ENCODE results near the gene HS3ST3A1.

The HS3ST3A1 gene

GRCh38 chr17:13599168-13599577, 2.6 kb downstream of the HS3ST3A1 start:
- Histone ChIP-seq H3K4me3 (ENCODE audit: low read depth in 1 of 5, low read length in 5 of 5) (no peak overlapping the region), H3K4me1 (ENCODE audit: control insufficient read depth in 5 of 5, insufficient read depth in 5 of 5, low read length in 5 of 5) (peaks cover 0 to 23% (median 22%) of the 10 kb centered on the region in 5 donors), H3K27ac (ENCODE audit: low read depth, low read length) (no peak overlapping the region), H3K9me3 (ENCODE audit: control insufficient read depth in 5 of 5, low read length in 5 of 5) (no peaks in the 10 kb centered on the region), H3K9ac (ENCODE audit: low read length in 5 of 5) (no peak overlapping the region), H3K36me3 (ENCODE audit: control insufficient read depth in 5 of 5, insufficient read depth in 5 of 5, low read length in 5 of 5) (no peaks in the 10 kb centered on the region), H3K27me3 (ENCODE audit: control insufficient read depth in 5 of 5, insufficient read depth in 4 of 5, low read length in 5 of 5) (peaks cover 19 to 41% (median 33%) of the 10 kb centered on the region in 5 donors)

GRCh38 chr17:13598353-13599167, 3.2 kb downstream of the HS3ST3A1 start:
- no peak overlapping the region for H3K4me3 ChIP-seq (ENCODE audit: low read depth in 1 of 5, low read length in 5 of 5)
- H3K9me3 ChIP-seq (ENCODE audit: control insufficient read depth in 5 of 5, low read length in 5 of 5), result no peaks in the 10 kb centered on the region
- no peaks in the 10 kb centered on the region for H3K36me3 ChIP-seq (ENCODE audit: control insufficient read depth in 5 of 5, insufficient read depth in 5 of 5, low read length in 5 of 5)
- H3K9ac ChIP-seq (ENCODE audit: low read length in 5 of 5), result no peak overlapping the region
- H3K4me1 ChIP-seq (ENCODE audit: control insufficient read depth in 5 of 5, insufficient read depth in 5 of 5, low read length in 5 of 5), result peaks cover 0 to 23% (median 22%) of the 10 kb centered on the region in 5 donors
- peaks cover 19 to 41% (median 31%) of the 10 kb centered on the region in 5 donors for H3K27me3 ChIP-seq (ENCODE audit: control insufficient read depth in 5 of 5, insufficient read depth in 4 of 5, low read length in 5 of 5)
- no peak overlapping the region for H3K27ac ChIP-seq (ENCODE audit: low read depth, low read length)

- Histone ChIP-seq H3K9ac (ENCODE audit: low read length in 5 of 5) (no peak overlapping the region), H3K27ac (ENCODE audit: low read depth, low read length) (no peak overlapping the region), H3K27me3 (ENCODE audit: control insufficient read depth in 5 of 5, insufficient read depth in 4 of 5, low read length in 5 of 5) (peaks cover 19 to 38% (median 28%) of the 10 kb centered on the region in 5 donors), H3K36me3 (ENCODE audit: control insufficient read depth in 5 of 5, insufficient read depth in 5 of 5, low read length in 5 of 5) (no peaks in the 10 kb centered on the region), H3K4me3 (ENCODE audit: low read depth in 1 of 5, low read length in 5 of 5) (no peak overlapping the region), H3K4me1 (ENCODE audit: control insufficient read depth in 5 of 5, insufficient read depth in 5 of 5, low read length in 5 of 5) (peaks cover 0 to 23% (median 22%) of the 10 kb centered on the region in 5 donors), H3K9me3 (ENCODE audit: control insufficient read depth in 5 of 5, low read length in 5 of 5) (no peaks in the 10 kb centered on the region)
These were observed 3.9 kb downstream of the HS3ST3A1 start for GRCh38 chr17:13597723-13598347.

GRCh38 chr17:13596241-13596923, 5.3 kb downstream of the HS3ST3A1 start:
- Histone ChIP-seq H3K4me1 (ENCODE audit: control insufficient read depth in 5 of 5, insufficient read depth in 5 of 5, low read length in 5 of 5) (peaks cover 0 to 13% (median 10%) of the 10 kb centered on the region in 5 donors), H3K4me3 (ENCODE audit: low read depth in 1 of 5, low read length in 5 of 5) (no peak overlapping the region), H3K9me3 (ENCODE audit: control insufficient read depth in 5 of 5, low read length in 5 of 5) (no peaks in the 10 kb centered on the region)

GRCh38 chr17:13595599-13595899, 6.2 kb downstream of the HS3ST3A1 start:
- Histone ChIP-seq H3K27me3 (ENCODE audit: control insufficient read depth in 5 of 5, insufficient read depth in 4 of 5, low read length in 5 of 5) (peaks cover 8 to 17% (median 11%) of the 10 kb centered on the region in 5 donors), H3K4me3 (ENCODE audit: low read depth in 1 of 5, low read length in 5 of 5) (no peak overlapping the region), H3K36me3 (ENCODE audit: control insufficient read depth in 5 of 5, insufficient read depth in 5 of 5, low read length in 5 of 5) (no peaks in the 10 kb centered on the region), H3K27ac (ENCODE audit: low read depth, low read length) (no peak overlapping the region), H3K9me3 (ENCODE audit: control insufficient read depth in 5 of 5, low read length in 5 of 5) (no peaks in the 10 kb centered on the region), H3K4me1 (ENCODE audit: control insufficient read depth in 5 of 5, insufficient read depth in 5 of 5, low read length in 5 of 5) (peaks cover 0 to 5% (median 2%) of the 10 kb centered on the region in 5 donors), H3K9ac (ENCODE audit: low read length in 5 of 5) (no peak overlapping the region)

More at GRCh38 chr17:13596241-13596923, 5.3 kb downstream of the HS3ST3A1 start:
- Histone ChIP-seq H3K27me3 (ENCODE audit: control insufficient read depth in 5 of 5, insufficient read depth in 4 of 5, low read length in 5 of 5) (peaks cover 15 to 25% (median 19%) of the 10 kb centered on the region in 5 donors), H3K36me3 (ENCODE audit: control insufficient read depth in 5 of 5, insufficient read depth in 5 of 5, low read length in 5 of 5) (no peaks in the 10 kb centered on the region), H3K9ac (ENCODE audit: low read length in 5 of 5) (no peak overlapping the region), H3K27ac (ENCODE audit: low read depth, low read length) (no peak overlapping the region)

GRCh38 chr17:13594762-13595598, 6.7 kb downstream of the HS3ST3A1 start:
- no peak overlapping the region for H3K4me3 ChIP-seq (ENCODE audit: low read depth in 1 of 5, low read length in 5 of 5)
- no peak overlapping the region for H3K9ac ChIP-seq (ENCODE audit: low read length in 5 of 5)
- no peak overlapping the region for H3K27ac ChIP-seq (ENCODE audit: low read depth, low read length)
- no peaks in the 10 kb centered on the region for H3K9me3 ChIP-seq (ENCODE audit: control insufficient read depth in 5 of 5, low read length in 5 of 5)
- H3K4me1 ChIP-seq (ENCODE audit: control insufficient read depth in 5 of 5, insufficient read depth in 5 of 5, low read length in 5 of 5), result peaks cover 0 to 3% (median 0%) of the 10 kb centered on the region in 5 donors
- no peaks in the 10 kb centered on the region for H3K36me3 ChIP-seq (ENCODE audit: control insufficient read depth in 5 of 5, insufficient read depth in 5 of 5, low read length in 5 of 5)
- peaks cover 3 to 12% (median 6%) of the 10 kb centered on the region in 5 donors for H3K27me3 ChIP-seq (ENCODE audit: control insufficient read depth in 5 of 5, insufficient read depth in 4 of 5, low read length in 5 of 5)

GRCh38 chr17:13594310-13594709, 7.4 kb downstream of the HS3ST3A1 start:
- no peak overlapping the region for H3K9ac ChIP-seq (ENCODE audit: low read length in 5 of 5)
- H3K4me1 ChIP-seq (ENCODE audit: control insufficient read depth in 5 of 5, insufficient read depth in 5 of 5, low read length in 5 of 5), result peaks cover 0 to 3% (median 0%) of the 10 kb centered on the region in 5 donors
- no peaks in the 10 kb centered on the region for H3K36me3 ChIP-seq (ENCODE audit: control insufficient read depth in 5 of 5, insufficient read depth in 5 of 5, low read length in 5 of 5)
- H3K9me3 ChIP-seq (ENCODE audit: control insufficient read depth in 5 of 5, low read length in 5 of 5), result no peaks in the 10 kb centered on the region
- H3K4me3 ChIP-seq (ENCODE audit: low read depth in 1 of 5, low read length in 5 of 5), result no peak overlapping the region
- peaks cover 3 to 9% (median 6%) of the 10 kb centered on the region in 5 donors for H3K27me3 ChIP-seq (ENCODE audit: control insufficient read depth in 5 of 5, insufficient read depth in 4 of 5, low read length in 5 of 5)
- no peak overlapping the region for H3K27ac ChIP-seq (ENCODE audit: low read depth, low read length)

GRCh38 chr17:13593757-13594156, 8.0 kb downstream of the HS3ST3A1 start:
- Histone ChIP-seq H3K4me1 (ENCODE audit: control insufficient read depth in 5 of 5, insufficient read depth in 5 of 5, low read length in 5 of 5) (peaks cover 0 to 3% (median 0%) of the 10 kb centered on the region in 5 donors), H3K9ac (ENCODE audit: low read length in 5 of 5) (no peak overlapping the region), H3K4me3 (ENCODE audit: low read depth in 1 of 5, low read length in 5 of 5) (no peak overlapping the region), H3K36me3 (ENCODE audit: control insufficient read depth in 5 of 5, insufficient read depth in 5 of 5, low read length in 5 of 5) (no peaks in the 10 kb centered on the region), H3K27ac (ENCODE audit: low read depth, low read length) (no peak overlapping the region), H3K27me3 (ENCODE audit: control insufficient read depth in 5 of 5, insufficient read depth in 4 of 5, low read length in 5 of 5) (peaks cover 3 to 9% (median 6%) of the 10 kb centered on the region in 5 donors), H3K9me3 (ENCODE audit: control insufficient read depth in 5 of 5, low read length in 5 of 5) (no peaks in the 10 kb centered on the region)

- no peaks in the 10 kb centered on the region for H3K36me3 ChIP-seq (ENCODE audit: control insufficient read depth in 5 of 5, insufficient read depth in 5 of 5, low read length in 5 of 5)
- peaks cover 3 to 9% (median 5%) of the 10 kb centered on the region in 5 donors for H3K27me3 ChIP-seq (ENCODE audit: control insufficient read depth in 5 of 5, insufficient read depth in 4 of 5, low read length in 5 of 5)
These were observed 8.5 kb downstream of the HS3ST3A1 start for GRCh38 chr17:13593021-13593751.

More at GRCh38 chr17:13593021-13593751, 8.5 kb downstream of the HS3ST3A1 start:
- peaks cover 0 to 3% (median 0%) of the 10 kb centered on the region in 5 donors for H3K4me1 ChIP-seq (ENCODE audit: control insufficient read depth in 5 of 5, insufficient read depth in 5 of 5, low read length in 5 of 5)
- H3K9ac ChIP-seq (ENCODE audit: low read length in 5 of 5), result no peak overlapping the region
- no peak overlapping the region for H3K4me3 ChIP-seq (ENCODE audit: low read depth in 1 of 5, low read length in 5 of 5)
- no peak overlapping the region for H3K27ac ChIP-seq (ENCODE audit: low read depth, low read length)
- H3K9me3 ChIP-seq (ENCODE audit: control insufficient read depth in 5 of 5, low read length in 5 of 5), result no peaks in the 10 kb centered on the region

All from subcutaneous abdominal adipose tissue (tissue), 5 donors.